Endothelial cell of umbilical vein (primary cell): Measurements from ENCODE around the gene ORC6.

ENCODE experiments used
- CTCF ChIP-seq, 2 donors: IDR thresholded peaks; 1 replicate in 1 of 2; 2 replicates in 1 of 2; pipeline ENCODE4 v1.5.1; 2011; ENCODE audit warnings: low read length in 2 of 2, mild to moderate bottlenecking in 2 of 2, moderate library complexity in 2 of 2, control low read depth in 1 of 2, inconsistent platforms in 1 of 2, low read depth in 1 of 2; ENCODE audit not compliant: insufficient read depth in 1 of 2; ENCODE audit errors: extremely low read depth in 1 of 2
- EZH2 ChIP-seq: IDR thresholded peaks from 2 replicates; pipeline ENCODE4 v1.6.1; 2012; ENCODE audit warnings: borderline replicate concordance, low read depth, mild to moderate bottlenecking, moderate library complexity, low read length, inconsistent platforms; ENCODE audit not compliant: severe bottlenecking
- FOS ChIP-seq: IDR thresholded peaks from 2 replicates; pipeline ENCODE4 v1.6.1; 2011; ENCODE audit warnings: mild to moderate bottlenecking, low read length, moderate library complexity, borderline replicate concordance; ENCODE audit not compliant: insufficient read depth
- MYC ChIP-seq: IDR thresholded peaks from one replicate; pipeline ENCODE4 v1.6.1; 2011; ENCODE audit warnings: mild to moderate bottlenecking, low read depth, low read length
- POLR2A ChIP-seq: IDR thresholded peaks from 2 replicates; pipeline ENCODE4 v1.6.1; 2012; ENCODE audit warnings: low read depth, mild to moderate bottlenecking, control low read depth, low read length
- POLR2AphosphoS5 ChIP-seq: IDR thresholded peaks from 2 replicates; pipeline ENCODE4 v1.6.1; 2012; ENCODE audit warnings: low read depth, mild to moderate bottlenecking, control low read depth, low read length, moderate library complexity; ENCODE audit not compliant: insufficient read depth

- TF ChIP-seq MYC (no peak), CTCF (IDR thresholded peaks at IDR 0.05; ENCODE audit: extremely low read depth in 1 of 2, insufficient read depth in 1 of 2, low read depth in 1 of 2, low read length in 2 of 2) (no peak), FOS (no peak), POLR2A (no peak), POLR2AphosphoS5 (no peak), EZH2 (no peak)
These were observed 28.8 kb downstream of the ORC6 start for GRCh38 chr16:46718214-46718613.
